SK-N-SH (cell line): ENCODE measurements around the gene IP6K2.
"Not testable (repeated sequence)": the region's sequence is repeated elsewhere in the genome, so short reads cannot be mapped to it uniquely, and the experiment has no call there.

Experiments
- CHD2 ChIP-seq: fragments of 150-350 bp; IDR thresholded peaks from 2 replicates; pipeline ENCODE4 v1.6.1; 2018; ENCODE audit warnings: low read length; ENCODE audit not compliant: partially characterized antibody
- EZH2phosphoT487 ChIP-seq: fragments of 200-600 bp; sonication (generic); IDR thresholded peaks from 2 replicates; pipeline ENCODE4 v1.6.1; 2017; ENCODE audit warnings: low read depth, mixed run types, mild to moderate bottlenecking, antibody characterized with exemption, moderate library complexity, borderline replicate concordance
- FOXM1 ChIP-seq: IDR thresholded peaks from 2 replicates; pipeline ENCODE4 v1.4.0; 2012; ENCODE audit warnings: low read depth, mild to moderate bottlenecking
- GABPA ChIP-seq: IDR thresholded peaks from 2 replicates; pipeline ENCODE4 v1.4.0; 2012; ENCODE audit warnings: low read depth, mild to moderate bottlenecking
- GATA2 ChIP-seq: sonication (generic); formaldehyde crosslinking; IDR thresholded peaks from 2 replicates; pipeline ENCODE4 v1.5.0; 2020; ENCODE audit warnings: mild to moderate bottlenecking, missing genetic modification reagents
- JUND ChIP-seq: IDR thresholded peaks from 2 replicates; pipeline ENCODE4 v1.4.0; 2012
- POLR2AphosphoS5 ChIP-seq: IDR thresholded peaks from 2 replicates; pipeline ENCODE4 v1.6.1; 2012; ENCODE audit warnings: low read depth, low read length
- RAD21 ChIP-seq: IDR thresholded peaks from 2 replicates; pipeline ENCODE4 v1.6.1; 2012; ENCODE audit warnings: mild to moderate bottlenecking, low read length
- RCOR1 ChIP-seq: fragments of 150-350 bp; IDR thresholded peaks from 2 replicates; pipeline ENCODE4 v1.6.1; 2017; ENCODE audit warnings: antibody characterized with exemption, low read length
- TAF1 ChIP-seq: IDR thresholded peaks from 2 replicates; pipeline ENCODE4 v1.6.1; 2012; ENCODE audit warnings: low read depth, mild to moderate bottlenecking, low read length, moderate library complexity, borderline replicate concordance
- TF ChIP-seq, protein P1 (sequence below): fragments of 200-600 bp; sonication (generic); IDR thresholded peaks from 2 replicates; pipeline ENCODE4 v1.6.1; 2017; ENCODE audit warnings: antibody characterized with exemption, mild to moderate bottlenecking, moderate library complexity
- TF ChIP-seq, protein P2 (sequence below): IDR thresholded peaks from 2 replicates; pipeline ENCODE4 v1.4.0; 2012; ENCODE audit warnings: low read depth
- TF ChIP-seq, protein P3 (sequence below): IDR thresholded peaks from 2 replicates; pipeline ENCODE4 v1.4.0; 2012; ENCODE audit warnings: low read depth, borderline replicate concordance
- TF ChIP-seq, protein P4 (sequence below): IDR thresholded peaks from 2 replicates; pipeline ENCODE4 v1.6.1; 2012; ENCODE audit warnings: mild to moderate bottlenecking, low read depth, low read length, moderate library complexity

DNA sequence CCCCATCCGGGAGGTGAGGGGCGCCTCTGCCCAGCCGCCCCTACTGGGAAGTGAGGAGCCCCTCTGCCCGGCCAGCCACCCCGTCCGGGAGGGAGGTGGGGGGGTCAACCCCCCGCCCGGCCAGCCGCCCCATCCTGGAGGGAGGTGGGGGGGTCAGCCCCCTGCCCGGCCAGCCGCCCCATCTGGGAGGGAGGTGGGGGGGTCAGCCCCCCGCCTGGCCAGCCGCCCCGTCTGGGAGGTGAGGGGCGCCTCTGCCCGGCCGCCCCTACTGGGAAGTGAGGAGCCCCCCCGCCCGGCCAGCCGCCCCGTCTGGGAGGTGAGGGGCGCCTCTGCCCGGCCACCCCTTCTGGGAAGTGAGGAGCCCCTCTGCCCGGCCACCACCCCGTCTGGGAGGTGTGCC lies 17.5 kb upstream of the IP6K2 start:
- TF ChIP-seq, protein P1, sequence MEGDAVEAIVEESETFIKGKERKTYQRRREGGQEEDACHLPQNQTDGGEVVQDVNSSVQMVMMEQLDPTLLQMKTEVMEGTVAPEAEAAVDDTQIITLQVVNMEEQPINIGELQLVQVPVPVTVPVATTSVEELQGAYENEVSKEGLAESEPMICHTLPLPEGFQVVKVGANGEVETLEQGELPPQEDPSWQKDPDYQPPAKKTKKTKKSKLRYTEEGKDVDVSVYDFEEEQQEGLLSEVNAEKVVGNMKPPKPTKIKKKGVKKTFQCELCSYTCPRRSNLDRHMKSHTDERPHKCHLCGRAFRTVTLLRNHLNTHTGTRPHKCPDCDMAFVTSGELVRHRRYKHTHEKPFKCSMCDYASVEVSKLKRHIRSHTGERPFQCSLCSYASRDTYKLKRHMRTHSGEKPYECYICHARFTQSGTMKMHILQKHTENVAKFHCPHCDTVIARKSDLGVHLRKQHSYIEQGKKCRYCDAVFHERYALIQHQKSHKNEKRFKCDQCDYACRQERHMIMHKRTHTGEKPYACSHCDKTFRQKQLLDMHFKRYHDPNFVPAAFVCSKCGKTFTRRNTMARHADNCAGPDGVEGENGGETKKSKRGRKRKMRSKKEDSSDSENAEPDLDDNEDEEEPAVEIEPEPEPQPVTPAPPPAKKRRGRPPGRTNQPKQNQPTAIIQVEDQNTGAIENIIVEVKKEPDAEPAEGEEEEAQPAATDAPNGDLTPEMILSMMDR = not testable (repeated sequence)
- not testable (repeated sequence) for TF ChIP-seq EZH2phosphoT487; GATA2 (CRISPR knock-in tag); RAD21; POLR2AphosphoS5; RCOR1; TAF1; CHD2; FOXM1; JUND; GABPA
- TF ChIP-seq, protein P2, sequence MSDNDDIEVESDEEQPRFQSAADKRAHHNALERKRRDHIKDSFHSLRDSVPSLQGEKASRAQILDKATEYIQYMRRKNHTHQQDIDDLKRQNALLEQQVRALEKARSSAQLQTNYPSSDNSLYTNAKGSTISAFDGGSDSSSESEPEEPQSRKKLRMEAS = not testable (repeated sequence)
- TF ChIP-seq, protein P3, sequence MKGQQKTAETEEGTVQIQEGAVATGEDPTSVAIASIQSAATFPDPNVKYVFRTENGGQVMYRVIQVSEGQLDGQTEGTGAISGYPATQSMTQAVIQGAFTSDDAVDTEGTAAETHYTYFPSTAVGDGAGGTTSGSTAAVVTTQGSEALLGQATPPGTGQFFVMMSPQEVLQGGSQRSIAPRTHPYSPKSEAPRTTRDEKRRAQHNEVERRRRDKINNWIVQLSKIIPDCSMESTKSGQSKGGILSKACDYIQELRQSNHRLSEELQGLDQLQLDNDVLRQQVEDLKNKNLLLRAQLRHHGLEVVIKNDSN = not testable (repeated sequence)
- TF ChIP-seq, protein P4, sequence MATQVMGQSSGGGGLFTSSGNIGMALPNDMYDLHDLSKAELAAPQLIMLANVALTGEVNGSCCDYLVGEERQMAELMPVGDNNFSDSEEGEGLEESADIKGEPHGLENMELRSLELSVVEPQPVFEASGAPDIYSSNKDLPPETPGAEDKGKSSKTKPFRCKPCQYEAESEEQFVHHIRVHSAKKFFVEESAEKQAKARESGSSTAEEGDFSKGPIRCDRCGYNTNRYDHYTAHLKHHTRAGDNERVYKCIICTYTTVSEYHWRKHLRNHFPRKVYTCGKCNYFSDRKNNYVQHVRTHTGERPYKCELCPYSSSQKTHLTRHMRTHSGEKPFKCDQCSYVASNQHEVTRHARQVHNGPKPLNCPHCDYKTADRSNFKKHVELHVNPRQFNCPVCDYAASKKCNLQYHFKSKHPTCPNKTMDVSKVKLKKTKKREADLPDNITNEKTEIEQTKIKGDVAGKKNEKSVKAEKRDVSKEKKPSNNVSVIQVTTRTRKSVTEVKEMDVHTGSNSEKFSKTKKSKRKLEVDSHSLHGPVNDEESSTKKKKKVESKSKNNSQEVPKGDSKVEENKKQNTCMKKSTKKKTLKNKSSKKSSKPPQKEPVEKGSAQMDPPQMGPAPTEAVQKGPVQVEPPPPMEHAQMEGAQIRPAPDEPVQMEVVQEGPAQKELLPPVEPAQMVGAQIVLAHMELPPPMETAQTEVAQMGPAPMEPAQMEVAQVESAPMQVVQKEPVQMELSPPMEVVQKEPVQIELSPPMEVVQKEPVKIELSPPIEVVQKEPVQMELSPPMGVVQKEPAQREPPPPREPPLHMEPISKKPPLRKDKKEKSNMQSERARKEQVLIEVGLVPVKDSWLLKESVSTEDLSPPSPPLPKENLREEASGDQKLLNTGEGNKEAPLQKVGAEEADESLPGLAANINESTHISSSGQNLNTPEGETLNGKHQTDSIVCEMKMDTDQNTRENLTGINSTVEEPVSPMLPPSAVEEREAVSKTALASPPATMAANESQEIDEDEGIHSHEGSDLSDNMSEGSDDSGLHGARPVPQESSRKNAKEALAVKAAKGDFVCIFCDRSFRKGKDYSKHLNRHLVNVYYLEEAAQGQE = not testable (repeated sequence)
